HepG2 (cell line): ENCODE measurements around the gene DCAF4. TPM values are rescaled to one million over a fixed set of nuclear protein-coding genes. Genes with fewer than 3 reads are reported as not detected.

Experiments
- ARID3A ChIP-seq: IDR thresholded peaks from 2 replicates; pipeline ENCODE4 v1.6.1; 2012; ENCODE audit warnings: low read depth, low read length, improper control_type of control experiment
- ATF5 ChIP-seq: sonication (generic); formaldehyde crosslinking; IDR thresholded peaks from 2 replicates; pipeline ENCODE4 v1.4.0; 2020; ENCODE audit warnings: mild to moderate bottlenecking, low read depth, missing genetic modification reagents
- CERS6 ChIP-seq: sonication (generic); formaldehyde crosslinking; IDR thresholded peaks from 2 replicates; pipeline ENCODE4 v1.5.0; 2020; ENCODE audit warnings: missing genetic modification reagents
- CREB3 ChIP-seq: sonication (generic); formaldehyde crosslinking; IDR thresholded peaks from 2 replicates; pipeline ENCODE4 v1.5.0; 2020; ENCODE audit warnings: missing genetic modification reagents
- EED ChIP-seq: sonication (generic); formaldehyde crosslinking; IDR thresholded peaks from 2 replicates; pipeline ENCODE4 v1.5.0; 2020; ENCODE audit warnings: mild to moderate bottlenecking, missing genetic modification reagents
- FOXA3 ChIP-seq: IDR thresholded peaks from 2 replicates; pipeline ENCODE4 v1.6.1; 2016; ENCODE audit warnings: missing genetic modification reagents, missing compliant biosample characterization
- GPN1 ChIP-seq: sonication (generic); formaldehyde crosslinking; IDR thresholded peaks from 2 replicates; pipeline ENCODE4 v1.5.1; 2020; ENCODE audit warnings: missing genetic modification reagents, borderline replicate concordance
- IRF1 ChIP-seq: sonication (generic); formaldehyde crosslinking; IDR thresholded peaks from 2 replicates; pipeline ENCODE4 v1.4.0; 2020; ENCODE audit warnings: low read depth, mild to moderate bottlenecking, missing genetic modification reagents
- MXD1 ChIP-seq: sonication (generic); formaldehyde crosslinking; IDR thresholded peaks from 2 replicates; pipeline ENCODE4 v1.4.0; 2020; ENCODE audit warnings: mild to moderate bottlenecking, missing genetic modification reagents
- REPIN1 ChIP-seq: sonication (generic); formaldehyde crosslinking; IDR thresholded peaks from 2 replicates; pipeline ENCODE4 v1.8.0; 2022; ENCODE audit warnings: missing genetic modification reagents, low read depth, mild to moderate bottlenecking, borderline replicate concordance
- ZBTB2 ChIP-seq: sonication (generic); formaldehyde crosslinking; IDR thresholded peaks from 2 replicates; pipeline ENCODE4 v1.8.0; 2022; ENCODE audit warnings: low read depth, missing genetic modification reagents
- ZMYM3 ChIP-seq: sonication (generic); formaldehyde crosslinking; IDR thresholded peaks from 2 replicates; pipeline ENCODE4 v1.5.1; 2020; ENCODE audit warnings: mild to moderate bottlenecking, missing genetic modification reagents
- ZNF101 ChIP-seq: sonication (generic); formaldehyde crosslinking; IDR thresholded peaks from 2 replicates; pipeline ENCODE4 v1.4.0; 2020; ENCODE audit warnings: mild to moderate bottlenecking, low read depth, missing genetic modification reagents, borderline replicate concordance
- ZNF276 ChIP-seq: sonication (generic); formaldehyde crosslinking; IDR thresholded peaks from 2 replicates; pipeline ENCODE4 v1.4.0; 2020; ENCODE audit warnings: mild to moderate bottlenecking, low read depth, missing genetic modification reagents
- ZNF383 ChIP-seq: sonication (generic); formaldehyde crosslinking; IDR thresholded peaks from 2 replicates; pipeline ENCODE4 v1.4.0; 2020; ENCODE audit warnings: missing genetic modification reagents, mild to moderate bottlenecking, borderline replicate concordance
- polyA plus RNA-seq, 8 experiments: library from polyadenylated mRNA; depleted of rRNA in 3 of 8; stranded (reverse) in 7 of 8; unstranded in 1 of 8; fragments of >200 nt; fragmentation: Illumina TruSeq in 4 of 8; extraction: Trizol in 4 of 8; gene quantifications; 2 replicates each; pipeline versions ENCODE4 v1.2.1 to v1.2.3, GENCODE V29; 2011 to 2016; ENCODE audit warnings: low read depth in 4 of 8, missing spikeins in 1 of 8, mixed read lengths in 1 of 8; ENCODE audit not compliant: insufficient read depth in 1 of 8
- total RNA-seq, 5 experiments: library from RNA; depleted of rRNA; stranded (reverse); fragments of >200 nt; fragmentation: Illumina TruSeq; extraction: Trizol; gene quantifications; 2 replicates each; pipeline ENCODE4 v1.2.3, GENCODE V29; 2016; ENCODE audit warnings: low read depth in 1 of 5

The DCAF4 gene
- total and polyA plus RNA-seq, 2 of the 13 experiments (the other 11 are each of a cell fraction or from before 2014, with no cell fraction given) = 18.8 to 21.1 TPM

- TF ChIP-seq CERS6 (CRISPR knock-in tag) = no peak
- TF ChIP-seq FOXA3 (CRISPR knock-in tag) = no peak
- TF ChIP-seq ZMYM3 = no peak
- TF ChIP-seq EED (CRISPR knock-in tag) = 0 out of 2 replicates have a peak, but pooled peaks have one; percentile 29
- no peak for TF ChIP-seq ZBTB2 (CRISPR knock-in tag)
- peak; percentile 19; the same call in 1 of the 2 replicates for TF ChIP-seq ARID3A
- TF ChIP-seq ZNF101 (CRISPR knock-in tag) = no peak
- TF ChIP-seq REPIN1 (CRISPR knock-in tag) = 0 out of 2 replicates have a peak, but pooled peaks have one; percentile 43
- TF ChIP-seq MXD1 (CRISPR knock-in tag) = peak; percentile 93; the same call in 1 of the 2 replicates
- 0 out of 2 replicates have a peak, but pooled peaks have one; percentile 60 for TF ChIP-seq IRF1 (CRISPR knock-in tag)
- 0 out of 2 replicates have a peak, but pooled peaks have one; percentile 50 for TF ChIP-seq CREB3 (CRISPR knock-in tag)
- no peak for TF ChIP-seq GPN1 (CRISPR knock-in tag)
- TF ChIP-seq ATF5 = 0 out of 2 replicates have a peak, but pooled peaks have one; percentile 74
- TF ChIP-seq ZNF383 (CRISPR knock-in tag) = no peak
- TF ChIP-seq ZNF276 = 0 out of 2 replicates have a peak, but pooled peaks have one; percentile 53
These were observed at the start of gene DCAF4 (continued) for GRCh38 chr14:72926292-72927028.
